ENCODE data around the gene ZBTB7C.

DNA sequence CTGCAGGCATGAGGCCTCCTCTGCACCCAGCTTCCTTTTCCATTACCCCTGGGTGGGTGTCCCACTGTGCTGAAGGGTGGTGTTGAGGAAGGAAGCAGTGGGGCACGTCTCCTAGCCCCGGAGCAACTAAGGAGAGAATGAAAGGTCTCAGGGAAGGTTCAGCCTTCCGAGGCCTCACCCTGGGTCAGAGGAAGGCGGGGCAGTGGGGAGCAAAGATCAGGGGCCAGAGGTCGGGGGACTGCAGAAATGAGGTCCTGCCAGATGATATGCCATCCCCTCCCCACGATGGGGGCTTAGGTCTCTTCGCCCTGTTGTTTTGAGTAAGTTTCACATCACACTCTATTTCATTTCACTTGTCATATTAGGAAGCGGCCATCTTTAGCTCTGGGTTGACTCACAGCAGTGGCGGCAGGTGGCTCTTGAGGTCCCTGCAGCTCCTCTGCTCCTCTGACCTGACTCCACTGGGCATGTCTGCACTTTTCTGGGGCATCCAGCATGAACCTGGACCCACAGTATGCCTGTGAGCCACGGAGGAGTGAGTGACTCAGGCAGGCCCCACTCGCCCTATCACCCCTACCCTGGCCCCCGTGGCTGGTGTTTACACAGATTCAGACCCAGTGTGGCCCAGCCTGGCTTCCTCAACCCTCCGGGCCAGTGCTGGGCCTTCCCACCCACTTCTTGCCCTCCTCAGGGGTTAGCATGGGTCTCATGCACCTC is 325.0 kb downstream of the ZBTB7C start:
- TF ChIP-seq, protein P1, sequence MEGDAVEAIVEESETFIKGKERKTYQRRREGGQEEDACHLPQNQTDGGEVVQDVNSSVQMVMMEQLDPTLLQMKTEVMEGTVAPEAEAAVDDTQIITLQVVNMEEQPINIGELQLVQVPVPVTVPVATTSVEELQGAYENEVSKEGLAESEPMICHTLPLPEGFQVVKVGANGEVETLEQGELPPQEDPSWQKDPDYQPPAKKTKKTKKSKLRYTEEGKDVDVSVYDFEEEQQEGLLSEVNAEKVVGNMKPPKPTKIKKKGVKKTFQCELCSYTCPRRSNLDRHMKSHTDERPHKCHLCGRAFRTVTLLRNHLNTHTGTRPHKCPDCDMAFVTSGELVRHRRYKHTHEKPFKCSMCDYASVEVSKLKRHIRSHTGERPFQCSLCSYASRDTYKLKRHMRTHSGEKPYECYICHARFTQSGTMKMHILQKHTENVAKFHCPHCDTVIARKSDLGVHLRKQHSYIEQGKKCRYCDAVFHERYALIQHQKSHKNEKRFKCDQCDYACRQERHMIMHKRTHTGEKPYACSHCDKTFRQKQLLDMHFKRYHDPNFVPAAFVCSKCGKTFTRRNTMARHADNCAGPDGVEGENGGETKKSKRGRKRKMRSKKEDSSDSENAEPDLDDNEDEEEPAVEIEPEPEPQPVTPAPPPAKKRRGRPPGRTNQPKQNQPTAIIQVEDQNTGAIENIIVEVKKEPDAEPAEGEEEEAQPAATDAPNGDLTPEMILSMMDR (IDR thresholded peaks at IDR 0.05; ENCODE audit: insufficient read depth, low read length, poor library complexity, severe bottlenecking): no peak
- TF ChIP-seq EZH2phosphoT487 (conservative IDR thresholded peaks at IDR 0.05; ENCODE audit: low read length): no peak

Data from SU-DHL-6 (cell line).